Body of pancreas (tissue), 4 donors: Measurements from ENCODE around the gene NPTN.

Experiments
- POLR2A ChIP-seq, 3 donors: fragments of 450-650 bp; IDR thresholded peaks; one replicate each; pipeline ENCODE4 v1.6.1; 2016; ENCODE audit warnings: antibody characterized with exemption in 3 of 3, mild to moderate bottlenecking in 2 of 3
- TF ChIP-seq, protein P1 (sequence below), 7 experiments: fragments of 450-650 bp in 4 of 7; fragments of 200-600 bp in 3 of 7; sonication (generic) in 3 of 7; IDR thresholded peaks; one replicate each; pipeline ENCODE4 v1.5.1; 2016 to 2019; ENCODE audit warnings: antibody characterized with exemption in 7 of 7

DNA sequence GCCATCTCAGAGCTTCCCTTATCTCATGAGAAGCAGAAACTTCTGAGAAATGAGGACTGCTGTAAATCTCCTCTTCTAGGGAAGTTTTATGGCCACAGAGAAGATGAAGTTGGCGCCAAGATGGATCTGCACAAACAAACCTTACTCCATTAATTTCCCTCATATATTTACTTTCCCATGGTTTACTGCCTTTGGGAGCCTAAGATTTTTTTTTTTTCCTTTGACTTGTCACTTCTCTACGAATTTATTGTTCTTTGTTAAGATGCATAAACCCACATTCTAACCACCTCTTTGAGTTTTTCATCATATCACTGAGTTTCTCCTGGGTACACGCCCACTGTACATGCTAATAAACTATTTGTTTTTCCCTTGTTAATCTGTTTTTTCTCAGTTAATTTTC is 21.5 kb upstream of the NPTN start:
- TF ChIP-seq POLR2A (IDR thresholded peaks at IDR 0.05), result no peak
- TF ChIP-seq, protein P1, sequence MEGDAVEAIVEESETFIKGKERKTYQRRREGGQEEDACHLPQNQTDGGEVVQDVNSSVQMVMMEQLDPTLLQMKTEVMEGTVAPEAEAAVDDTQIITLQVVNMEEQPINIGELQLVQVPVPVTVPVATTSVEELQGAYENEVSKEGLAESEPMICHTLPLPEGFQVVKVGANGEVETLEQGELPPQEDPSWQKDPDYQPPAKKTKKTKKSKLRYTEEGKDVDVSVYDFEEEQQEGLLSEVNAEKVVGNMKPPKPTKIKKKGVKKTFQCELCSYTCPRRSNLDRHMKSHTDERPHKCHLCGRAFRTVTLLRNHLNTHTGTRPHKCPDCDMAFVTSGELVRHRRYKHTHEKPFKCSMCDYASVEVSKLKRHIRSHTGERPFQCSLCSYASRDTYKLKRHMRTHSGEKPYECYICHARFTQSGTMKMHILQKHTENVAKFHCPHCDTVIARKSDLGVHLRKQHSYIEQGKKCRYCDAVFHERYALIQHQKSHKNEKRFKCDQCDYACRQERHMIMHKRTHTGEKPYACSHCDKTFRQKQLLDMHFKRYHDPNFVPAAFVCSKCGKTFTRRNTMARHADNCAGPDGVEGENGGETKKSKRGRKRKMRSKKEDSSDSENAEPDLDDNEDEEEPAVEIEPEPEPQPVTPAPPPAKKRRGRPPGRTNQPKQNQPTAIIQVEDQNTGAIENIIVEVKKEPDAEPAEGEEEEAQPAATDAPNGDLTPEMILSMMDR (IDR thresholded peaks at IDR 0.05), result no peak
